Spleen (tissue), 7 donors: ENCODE measurements around the gene SHLD3.
"Not testable (repeated sequence)": the region's sequence is repeated elsewhere in the genome, so short reads cannot be mapped to it uniquely, and the experiment has no call there.

Experiments
- CTCF ChIP-seq, 11 experiments: fragments of 200-600 bp in 7 of 11; fragments of 450-650 bp in 4 of 11; sonication (generic) in 4 of 11; IDR thresholded peaks in 8 of 11; conservative IDR thresholded peaks in 3 of 11; 1 replicate in 7 of 11; 2 replicates in 4 of 11; pipeline versions ENCODE4 v1.4.0 to v1.8.0; 2016 to 2021; ENCODE audit warnings: antibody characterized with exemption in 11 of 11, inconsistent platforms in 4 of 11, mild to moderate bottlenecking in 1 of 11
- POLR2A ChIP-seq, 3 donors: fragments of 450-650 bp; IDR thresholded peaks; one replicate each; pipeline ENCODE4 v1.5.1; 2017; ENCODE audit warnings: antibody characterized with exemption in 3 of 3, mild to moderate bottlenecking in 1 of 3
- donor health status: DM: no; HTN: no; CAD: no; lungs with moderate emphysema.
- donor health status: DM: no; HTN: no; CAD: no.
- donor health status: DM: no; HTN: no; CAD: no.

GRCh38 chr5:65621961-65622360, 2.9 kb upstream of the SHLD3 start:
- TF ChIP-seq CTCF (IDR thresholded peaks at IDR 0.05 in 8 of 11, conservative IDR thresholded peaks at IDR 0.05 in 3 of 11); POLR2A (IDR thresholded peaks at IDR 0.05): not testable (repeated sequence)
